Smooth muscle cell (in vitro differentiated cells): ENCODE measurements around the gene SLC12A1. TPM values are rescaled to one million over a fixed set of nuclear protein-coding genes. Genes with fewer than 3 reads are reported as not detected.

Experiments used
- DNase-seq: peaks from one replicate; lab custom pipeline; 2025; ENCODE audit not compliant: unreplicated experiment; lab: John Stamatoyannopoulos, UW
- H2AFZ ChIP-seq: fragments of 200-600 bp; sonication (generic); 2 replicates; pipeline ENCODE4 v1.6.0; 2016; ENCODE audit warnings: antibody characterized with exemption, low read depth, mild to moderate bottlenecking
- H3F3A ChIP-seq: fragments of 200-600 bp; sonication (generic); 2 replicates; pipeline ENCODE4 v1.6.0; 2017; ENCODE audit warnings: antibody characterized with exemption, low read depth
- H3K27ac ChIP-seq: fragments of 200-600 bp; sonication (generic); 2 replicates; pipeline ENCODE4 v1.5.1; 2016; ENCODE audit warnings: low read depth, mild to moderate bottlenecking
- H3K27me3 ChIP-seq: fragments of 200-600 bp; sonication (generic); 2 replicates; pipeline ENCODE4 v1.6.1; 2016; ENCODE audit warnings: low read depth, mild to moderate bottlenecking
- H3K36me3 ChIP-seq: fragments of 200-600 bp; sonication (generic); 2 replicates; pipeline ENCODE4 v1.5.1; 2016; ENCODE audit warnings: low read depth
- H3K4me1 ChIP-seq: fragments of 200-600 bp; sonication (generic); 2 replicates; pipeline ENCODE4 v1.5.1; 2016; ENCODE audit warnings: low read depth
- H3K4me2 ChIP-seq: fragments of 200-600 bp; sonication (generic); 2 replicates; pipeline ENCODE4 v1.6.0; 2016; ENCODE audit warnings: mild to moderate bottlenecking
- H3K4me3 ChIP-seq: fragments of 200-600 bp; sonication (generic); 2 replicates; pipeline ENCODE4 v1.5.1; 2016; ENCODE audit warnings: mild to moderate bottlenecking
- H3K79me2 ChIP-seq: fragments of 200-600 bp; sonication (generic); 2 replicates; pipeline ENCODE4 v1.6.0; 2016; ENCODE audit warnings: low read depth, mild to moderate bottlenecking
- H3K9ac ChIP-seq: fragments of 200-600 bp; sonication (generic); 2 replicates; pipeline ENCODE4 v1.6.0; 2016; ENCODE audit warnings: low read depth
- H3K9me3 ChIP-seq: fragments of 200-600 bp; sonication (generic); replicated peaks from 2 replicates; pipeline ENCODE4 v1.5.1; 2016; ENCODE audit warnings: low read depth
- H4K20me1 ChIP-seq: fragments of 200-600 bp; sonication (generic); 2 replicates; pipeline ENCODE4 v1.6.0; 2016; ENCODE audit warnings: low read depth
- WGBS: methylation state at CpG from one replicate; pipeline ENCODE4 v1.1.7; 2016; ENCODE audit warnings: low lambda C conversion rate; 5-methylcytosine and 5-hydroxymethylcytosine counted together
- polyA plus RNA-seq: library from polyadenylated mRNA; unstranded; fragments of >200 nt; fragmentation: Nextera tagmentation; extraction: Ambion mirVana; gene quantifications from 2 replicates; pipeline ENCODE4 v1.2.1, GENCODE V29; 2016
- total RNA-seq: library from RNA; depleted of rRNA; stranded (reverse); fragments of >200 nt; gene quantifications from 2 replicates; pipeline ENCODE4 v1.2.3, GENCODE V29; 2014
- TF ChIP-seq, protein P1 (sequence below): fragments of 200-600 bp; sonication (generic); IDR thresholded peaks from 2 replicates; pipeline ENCODE4 v1.5.1; 2017; ENCODE audit warnings: borderline replicate concordance, mild to moderate bottlenecking, antibody characterized with exemption; ENCODE audit not compliant: insufficient read depth, poor library complexity, severe bottlenecking

SLC12A1 gene
- total and polyA plus RNA-seq, 2 experiments from 2014 or later = not detected

DNA sequence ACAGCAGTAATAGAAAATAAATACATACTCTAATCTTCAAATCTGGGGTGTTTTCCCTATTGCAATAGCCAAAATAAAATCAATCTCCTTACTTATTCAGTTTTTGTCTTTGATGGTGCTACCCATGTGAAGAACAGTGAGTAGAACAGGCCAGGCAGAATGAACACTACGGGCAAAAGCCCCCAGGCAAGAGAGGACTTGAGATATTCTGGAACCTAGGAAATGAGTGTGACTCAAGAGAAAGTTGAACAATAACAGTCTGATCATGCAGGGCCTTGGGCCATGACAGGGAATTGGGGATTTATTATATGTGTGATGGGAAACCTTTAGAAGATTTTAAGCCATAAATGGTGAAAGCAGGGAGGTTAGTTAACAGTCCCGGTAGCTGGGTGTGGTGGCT is 111.1 kb downstream of the SLC12A1 start:
- WGBS = 88% methylated on average over 2 of the region's 2 CpGs
- TF ChIP-seq, protein P1, sequence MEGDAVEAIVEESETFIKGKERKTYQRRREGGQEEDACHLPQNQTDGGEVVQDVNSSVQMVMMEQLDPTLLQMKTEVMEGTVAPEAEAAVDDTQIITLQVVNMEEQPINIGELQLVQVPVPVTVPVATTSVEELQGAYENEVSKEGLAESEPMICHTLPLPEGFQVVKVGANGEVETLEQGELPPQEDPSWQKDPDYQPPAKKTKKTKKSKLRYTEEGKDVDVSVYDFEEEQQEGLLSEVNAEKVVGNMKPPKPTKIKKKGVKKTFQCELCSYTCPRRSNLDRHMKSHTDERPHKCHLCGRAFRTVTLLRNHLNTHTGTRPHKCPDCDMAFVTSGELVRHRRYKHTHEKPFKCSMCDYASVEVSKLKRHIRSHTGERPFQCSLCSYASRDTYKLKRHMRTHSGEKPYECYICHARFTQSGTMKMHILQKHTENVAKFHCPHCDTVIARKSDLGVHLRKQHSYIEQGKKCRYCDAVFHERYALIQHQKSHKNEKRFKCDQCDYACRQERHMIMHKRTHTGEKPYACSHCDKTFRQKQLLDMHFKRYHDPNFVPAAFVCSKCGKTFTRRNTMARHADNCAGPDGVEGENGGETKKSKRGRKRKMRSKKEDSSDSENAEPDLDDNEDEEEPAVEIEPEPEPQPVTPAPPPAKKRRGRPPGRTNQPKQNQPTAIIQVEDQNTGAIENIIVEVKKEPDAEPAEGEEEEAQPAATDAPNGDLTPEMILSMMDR = no peak

GRCh38 chr15:48318131-48318530 is 112.0 kb downstream of the SLC12A1 start:
- 67% methylated on average over 6 of the region's 6 CpGs for WGBS
- no peak overlapping the region for H2AFZ ChIP-seq
- H3K79me2 ChIP-seq = no peaks in the 10 kb centered on the region

More for the DNA sequence above, 111.1 kb downstream of the SLC12A1 start:
- Histone ChIP-seq H3K79me2 (no peaks in the 10 kb centered on the region), H3K4me3 (no peak overlapping the region), H3K4me2 (no peak overlapping the region), H2AFZ (no peak overlapping the region), H3K27me3 (no peaks in the 10 kb centered on the region), H3K9me3 (no peaks in the 10 kb centered on the region), H3K36me3 (no peaks in the 10 kb centered on the region), H3K9ac (no peak overlapping the region), H3F3A (no peaks in the 10 kb centered on the region), H3K4me1 (no peaks in the 10 kb centered on the region), H3K27ac (no peak overlapping the region), H4K20me1 (no peaks in the 10 kb centered on the region)
- no peak for DNase-seq

DNA sequence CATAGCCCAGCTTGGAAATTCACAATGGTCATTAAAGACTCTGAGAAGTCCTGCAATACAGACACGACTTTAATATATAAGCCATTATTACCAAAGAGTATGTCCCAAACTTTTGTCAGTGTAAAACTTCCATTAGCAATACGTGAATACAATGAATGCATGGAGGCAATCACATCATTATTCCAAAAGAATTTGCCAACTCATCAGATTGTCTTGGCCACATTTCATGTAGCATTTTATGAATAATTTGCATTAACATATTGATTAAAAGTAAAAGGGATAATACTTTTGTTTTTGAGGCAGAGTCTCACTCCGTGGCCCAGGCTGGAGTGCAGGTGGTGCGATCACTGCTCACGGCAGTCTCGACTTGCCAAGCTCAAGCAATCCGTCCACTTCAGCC is 117.2 kb downstream of the SLC12A1 start:
- Histone ChIP-seq H3K79me2 (no peaks in the 10 kb centered on the region), H3K4me3 (no peak overlapping the region), H2AFZ (no peak overlapping the region), H3K9me3 (no peaks in the 10 kb centered on the region), H3K27me3 (no peaks in the 10 kb centered on the region), H3K9ac (no peak overlapping the region), H3K4me1 (no peaks in the 10 kb centered on the region), H4K20me1 (no peaks in the 10 kb centered on the region), H3K36me3 (no peaks in the 10 kb centered on the region), H3K4me2 (no peak overlapping the region), H3F3A (no peaks in the 10 kb centered on the region), H3K27ac (no peak overlapping the region)
- WGBS = 96% methylated on average over 7 of the region's 7 CpGs
- TF ChIP-seq, protein P1 = no peak
- no peak for DNase-seq

More at GRCh38 chr15:48318131-48318530, 112.0 kb downstream of the SLC12A1 start:
- H4K20me1 ChIP-seq = no peaks in the 10 kb centered on the region
- no peak overlapping the region for H3K4me3 ChIP-seq
- H3K9me3 ChIP-seq = no peaks in the 10 kb centered on the region
- no peak overlapping the region for H3K27ac ChIP-seq
- H3K36me3 ChIP-seq = no peaks in the 10 kb centered on the region
- no peaks in the 10 kb centered on the region for H3K4me1 ChIP-seq
- H3K9ac ChIP-seq = no peak overlapping the region
- H3K4me2 ChIP-seq = no peak overlapping the region
- no peaks in the 10 kb centered on the region for H3K27me3 ChIP-seq
- TF ChIP-seq, protein P1 = no peak
- no peak for DNase-seq
- no peaks in the 10 kb centered on the region for H3F3A ChIP-seq

GRCh38 chr15:48324949-48325348 is 118.8 kb downstream of the SLC12A1 start:
- WGBS = 74% methylated on average over 5 of the region's 5 CpGs
- Histone ChIP-seq H3K79me2 (no peaks in the 10 kb centered on the region), H3K4me2 (no peak overlapping the region), H3K4me1 (peaks cover 3% of the 10 kb centered on the region), H3K9ac (no peak overlapping the region), H2AFZ (no peak overlapping the region), H3K27ac (no peak overlapping the region), H3K36me3 (no peaks in the 10 kb centered on the region), H3K9me3 (no peaks in the 10 kb centered on the region), H3K4me3 (no peak overlapping the region), H3K27me3 (no peaks in the 10 kb centered on the region), H3F3A (no peaks in the 10 kb centered on the region), H4K20me1 (no peaks in the 10 kb centered on the region)
- DNase-seq = no peak
- TF ChIP-seq, protein P1 = no peak
